Muscle layer of duodenum (tissue), 2 donors: Measurements from ENCODE around the gene TRIM63.
"Not testable (repeated sequence)": the region's sequence is repeated elsewhere in the genome, so short reads cannot be mapped to it uniquely, and the experiment has no call there.

Experiments used
- H3K27ac ChIP-seq: one replicate; pipeline ENCODE4 v1.7.0; 2013; ENCODE audit warnings: mild to moderate bottlenecking, low read length
- H3K27me3 ChIP-seq: one replicate; pipeline ENCODE4 v1.7.0; 2013; ENCODE audit warnings: low read depth, mild to moderate bottlenecking, control low read depth, low read length
- H3K36me3 ChIP-seq, 2 donors: one replicate each; pipeline ENCODE4 v1.7.0; 2013; ENCODE audit warnings: low read length in 2 of 2, control low read depth in 1 of 2, mild to moderate bottlenecking in 1 of 2; ENCODE audit not compliant: insufficient read depth in 2 of 2, control insufficient read depth in 1 of 2
- H3K4me1 ChIP-seq, 2 donors: one replicate each; pipeline ENCODE4 v1.7.0; 2013; ENCODE audit warnings: low read length in 2 of 2, mild to moderate bottlenecking in 2 of 2, control low read depth in 1 of 2, moderate library complexity in 1 of 2; ENCODE audit not compliant: insufficient read depth in 2 of 2, control insufficient read depth in 1 of 2
- H3K4me3 ChIP-seq, 2 donors: one replicate each; pipeline ENCODE4 v1.7.0; 2013; ENCODE audit warnings: low read length in 2 of 2, low read depth in 1 of 2, mild to moderate bottlenecking in 1 of 2
- H3K9me3 ChIP-seq, 2 donors: one replicate each; pipeline ENCODE4 v1.7.0; 2013; ENCODE audit warnings: low read length in 2 of 2, control low read depth in 1 of 2, mild to moderate bottlenecking in 1 of 2; ENCODE audit not compliant: control insufficient read depth in 1 of 2
- donor health status: healthy.

The TRIM63 gene

DNA sequence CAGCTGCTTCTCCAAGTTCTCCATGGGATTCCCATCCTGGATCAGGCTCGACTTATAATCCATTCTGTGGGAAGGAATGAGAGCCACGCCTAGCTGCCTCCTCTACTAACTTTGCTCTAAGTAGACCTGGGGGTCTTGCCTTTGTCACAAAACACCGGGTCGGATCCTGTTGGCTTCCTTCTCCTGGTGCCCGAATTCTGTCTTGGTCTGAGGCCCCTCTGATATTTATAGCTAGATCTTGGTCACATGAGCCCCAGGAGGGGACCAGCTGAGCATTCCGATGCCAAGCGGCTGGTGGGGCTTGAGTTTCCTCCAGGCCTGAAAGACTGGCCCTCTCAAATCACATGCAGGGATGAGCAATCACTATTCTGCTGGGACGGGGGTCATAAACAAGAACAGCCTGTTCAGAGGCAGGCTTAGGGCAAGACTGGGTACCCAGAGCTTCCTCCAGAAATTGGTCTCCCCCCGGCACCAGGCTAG lies at the start of gene TRIM63:
TSS of gene TRIM63 (minus strand) at position 199 of the 480 bp plus-strand sequence. CDS start at position 63, 136 bp downstream.
- H3K36me3 ChIP-seq, result no peaks in the 10 kb centered on the region
- H3K4me1 ChIP-seq, result peaks cover 0 to 7% of the 10 kb centered on the region in 2 donors
- no peak within 1 kb of the TSS for H3K4me3 ChIP-seq
- no peaks in the 10 kb centered on the region for H3K9me3 ChIP-seq
- no peaks in the 10 kb centered on the region for H3K27me3 ChIP-seq
- H3K27ac ChIP-seq, result no peak within 1 kb of the TSS

DNA sequence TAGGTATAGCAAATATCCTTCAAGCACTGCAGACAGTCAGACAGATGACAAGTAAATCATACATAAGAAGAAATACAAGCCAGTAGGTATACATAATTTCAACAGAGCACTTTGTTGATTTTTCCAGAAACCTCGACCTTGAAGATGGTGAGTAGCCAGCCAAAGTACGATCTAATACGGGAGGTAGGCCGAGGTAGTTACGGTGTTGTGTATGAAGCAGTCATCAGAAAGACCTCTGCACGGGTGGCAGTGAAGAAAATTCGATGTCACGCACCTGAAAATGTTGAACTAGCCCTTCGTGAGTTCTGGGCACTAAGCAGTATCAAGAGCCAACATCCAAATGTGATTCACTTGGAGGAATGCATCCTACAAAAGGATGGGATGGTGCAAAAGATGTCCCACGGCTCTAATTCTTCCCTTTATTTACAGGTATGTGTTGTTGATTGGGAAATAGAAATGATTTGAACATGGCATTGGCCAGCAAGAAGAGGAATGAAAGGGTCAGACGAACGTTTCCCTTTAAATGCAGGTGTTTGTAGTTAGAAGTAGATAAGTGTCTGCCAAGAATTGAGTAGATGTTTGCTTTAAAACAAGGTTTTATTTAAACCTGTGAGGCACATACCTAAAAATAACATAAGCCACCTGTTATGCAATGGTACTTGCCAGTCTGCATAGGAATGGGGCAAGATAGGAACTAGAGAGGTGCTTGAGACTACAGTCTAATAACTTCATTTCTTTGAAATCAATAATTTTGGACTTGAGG lies 46.9 kb upstream of the TRIM63 start:
- Histone ChIP-seq H3K4me3 (no peak overlapping the region), H3K9me3 (no peaks in the 10 kb centered on the region), H3K4me1 (peaks cover 14 to 24% of the 10 kb centered on the region in 2 donors), H3K27ac (peak overlapping the region; percentile 2), H3K27me3 (no peaks in the 10 kb centered on the region), H3K36me3 (peaks cover 18 to 21% of the 10 kb centered on the region in 2 donors)

DNA sequence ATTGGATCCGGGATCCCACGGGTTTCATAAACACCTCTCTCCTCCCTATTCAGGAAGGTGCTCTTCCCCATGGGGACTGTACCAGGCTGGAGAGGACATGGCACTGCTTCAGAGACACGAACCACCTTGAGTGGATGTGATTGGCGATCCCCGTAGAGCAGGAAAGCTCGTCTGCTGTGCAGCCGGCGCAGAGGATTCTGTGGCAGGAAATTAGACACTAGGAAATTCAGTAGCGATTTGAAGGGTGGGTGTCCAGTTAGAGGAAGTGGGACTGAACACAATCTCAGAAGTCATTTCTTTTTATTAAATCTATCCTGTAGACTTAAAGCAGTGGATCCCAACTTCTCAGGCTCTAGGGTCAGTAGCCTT lies 45.0 kb upstream of the TRIM63 start:
- Histone ChIP-seq H3K9me3 (no peaks in the 10 kb centered on the region), H3K4me3 (peak overlapping the region; percentile 90), H3K4me1 (peaks cover 14 to 24% of the 10 kb centered on the region in 2 donors), H3K27ac (peak overlapping the region; percentile 93), H3K27me3 (no peaks in the 10 kb centered on the region), H3K36me3 (peaks cover 5 to 17% of the 10 kb centered on the region in 2 donors)

DNA sequence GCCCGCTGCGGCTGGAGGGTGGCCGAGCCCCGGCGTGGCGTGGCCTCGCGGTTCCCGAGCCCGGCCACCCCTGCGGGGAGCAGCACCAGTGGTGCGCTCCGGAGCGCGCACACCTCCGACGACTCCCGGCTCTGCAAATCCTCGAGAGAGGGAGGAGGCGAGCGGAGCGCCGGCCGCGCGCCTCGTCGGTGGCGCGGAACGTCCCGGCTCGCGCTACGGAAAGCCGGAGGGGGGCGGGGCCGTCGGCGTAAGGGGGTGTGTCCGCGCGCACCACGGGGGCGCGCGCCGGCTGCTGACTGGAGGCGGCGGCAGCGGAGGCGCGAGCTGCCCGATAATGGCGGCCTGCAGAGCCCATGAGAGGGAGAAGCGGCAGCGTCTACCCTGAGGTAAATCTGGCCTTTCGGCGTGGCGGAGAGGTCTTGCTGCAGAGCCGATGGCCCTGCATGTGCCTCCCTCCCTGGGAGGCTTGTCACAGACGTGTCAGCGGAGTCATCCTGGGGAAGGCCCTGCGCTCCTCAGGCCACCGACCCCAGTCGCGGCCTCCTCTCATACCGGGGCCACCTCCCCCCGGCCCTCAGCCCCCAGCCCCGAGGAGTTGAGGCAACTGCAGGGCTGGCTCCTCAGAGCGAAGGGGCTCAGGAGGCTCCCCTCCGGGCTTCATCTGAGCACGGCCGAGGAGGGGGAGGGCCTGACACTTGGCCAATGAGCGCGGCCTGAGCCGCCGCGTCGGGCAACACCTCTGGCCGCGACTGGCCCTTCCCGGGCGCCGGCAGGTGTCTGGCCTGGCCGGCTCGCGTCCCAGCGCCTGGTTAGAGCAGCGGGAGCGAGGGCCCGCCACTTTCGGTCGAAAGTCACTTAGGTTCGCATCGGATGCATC lies 44.3 kb upstream of the TRIM63 start, which contains the start of gene PDIK1L:
TSS of gene PDIK1L (plus strand) at position 295 of the 877 bp plus-strand sequence. CDS start 2,485 bp downstream, outside the sequence.
- Histone ChIP-seq H3K4me1 (peaks cover 14 to 24% of the 10 kb centered on the region in 2 donors), H3K27ac (peak within 1 kb of the TSS; percentile 93), H3K9me3 (no peaks in the 10 kb centered on the region), H3K36me3 (peaks cover 5 to 17% of the 10 kb centered on the region in 2 donors), H3K27me3 (no peaks in the 10 kb centered on the region), H3K4me3 (peak within 1 kb of the TSS; percentile 90)

DNA sequence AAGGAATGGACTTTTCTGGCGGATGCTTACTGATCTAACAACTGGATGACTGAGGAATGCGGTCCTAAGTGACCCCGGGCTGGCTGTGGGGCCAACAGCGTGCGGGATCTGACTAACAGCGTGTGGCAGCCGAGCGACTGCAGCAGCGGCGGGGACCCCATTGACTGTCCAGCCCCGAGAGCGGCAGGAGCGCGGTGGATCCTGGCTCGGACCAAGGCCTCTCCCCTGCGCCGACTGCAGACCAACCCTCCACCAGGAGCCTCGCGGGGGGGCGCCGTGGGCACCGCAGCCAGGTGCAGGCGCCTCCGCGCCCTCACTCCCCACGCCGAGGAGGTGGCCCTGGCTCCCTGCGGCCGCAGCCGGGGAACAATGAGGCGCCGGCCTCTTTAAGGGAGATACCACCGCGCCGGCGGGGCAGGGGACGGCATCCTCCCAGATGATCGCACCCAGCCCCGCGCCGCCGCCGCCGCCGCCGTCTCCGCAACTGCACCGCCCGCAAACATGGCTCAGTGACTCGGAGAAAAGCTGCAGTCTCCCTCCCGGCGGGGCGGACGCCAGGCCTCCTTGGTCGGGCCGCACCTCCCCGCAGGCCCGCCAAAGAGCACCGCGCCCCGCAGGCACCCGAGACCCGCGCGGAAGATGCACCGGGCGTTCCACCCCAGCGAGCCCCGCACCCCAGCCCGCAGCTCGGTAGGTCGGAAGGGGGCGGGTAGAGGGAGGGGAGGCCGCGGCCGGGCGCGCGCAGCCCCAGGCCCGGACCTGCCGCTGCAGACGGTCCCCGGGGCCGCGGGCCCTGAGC lies 43.5 kb upstream of the TRIM63 start:
- Histone ChIP-seq H3K27me3 (no peaks in the 10 kb centered on the region), H3K27ac (peak overlapping the region; percentile 69), H3K4me3 (peak overlapping the region; percentile 79 to 90), H3K9me3 (no peaks in the 10 kb centered on the region), H3K4me1 (peaks cover 14 to 24% of the 10 kb centered on the region in 2 donors), H3K36me3 (peaks cover 5 to 13% of the 10 kb centered on the region in 2 donors)

DNA sequence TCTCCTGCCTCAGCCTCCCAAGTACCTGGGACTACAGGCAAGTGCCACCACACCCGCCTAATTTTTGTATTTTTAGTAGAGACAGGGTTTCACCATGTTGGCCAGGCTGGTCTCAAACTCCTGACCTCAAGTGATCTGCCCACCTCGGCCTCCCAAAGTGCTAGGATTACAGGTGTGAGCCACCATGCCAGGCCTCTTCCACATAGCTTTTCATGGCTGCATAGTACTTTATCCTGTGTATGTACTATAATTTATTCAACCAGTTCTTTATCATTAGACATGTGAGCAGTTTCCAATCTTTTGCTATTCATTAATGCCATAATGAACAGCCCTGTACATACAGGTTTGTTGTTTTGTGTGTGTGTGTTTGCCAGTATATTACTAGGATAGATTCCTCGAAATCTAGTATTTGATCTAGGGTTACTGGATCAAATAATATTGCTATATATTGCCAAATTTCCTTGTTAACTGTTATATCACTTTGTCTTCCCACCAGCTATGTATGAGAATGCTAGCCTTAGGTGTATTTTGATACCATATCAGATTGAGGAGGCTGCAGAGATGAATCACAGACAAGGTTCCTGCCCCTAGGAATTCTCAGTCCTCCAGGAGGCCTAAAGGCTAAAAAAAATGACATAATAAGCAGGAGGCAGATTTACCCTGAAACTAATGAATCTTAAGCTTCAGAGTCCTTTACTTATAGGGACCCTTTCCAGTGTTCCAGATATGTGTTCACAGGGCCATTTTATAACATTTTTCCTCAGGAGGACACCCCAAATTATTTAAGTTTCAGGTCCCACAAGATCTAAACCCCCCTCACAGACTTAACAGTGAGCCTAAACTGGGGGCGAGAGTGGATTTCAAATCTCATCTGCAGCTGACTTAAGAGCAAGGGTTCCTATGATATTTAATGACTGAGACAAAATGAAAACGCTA lies 42.1 kb upstream of the TRIM63 start:
- Histone ChIP-seq H3K27me3 (no peaks in the 10 kb centered on the region), H3K27ac (no peak overlapping the region), H3K4me1 (peaks cover 14 to 21% of the 10 kb centered on the region in 2 donors), H3K4me3 (no peak overlapping the region), H3K9me3 (no peaks in the 10 kb centered on the region), H3K36me3 (peaks cover 4% of the 10 kb centered on the region in 2 donors)

DNA sequence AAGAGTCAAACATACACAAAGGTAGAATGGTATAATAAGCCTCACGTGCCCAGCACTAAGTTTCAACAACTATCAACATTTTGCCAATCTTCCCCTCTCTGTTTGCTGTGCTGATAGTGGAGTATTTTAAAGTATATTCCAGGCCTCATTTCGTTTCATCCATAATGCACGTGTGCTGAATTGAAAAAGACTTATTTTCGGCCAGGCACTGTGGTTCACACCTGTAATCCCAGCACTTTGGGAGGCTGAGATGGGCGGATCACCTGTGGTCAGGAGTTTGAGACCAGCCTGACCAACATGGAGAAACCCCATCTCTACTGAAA lies 37.8 kb upstream of the TRIM63 start:
- H3K27me3 ChIP-seq, H3K4me1 ChIP-seq, H3K27ac ChIP-seq, H3K9me3 ChIP-seq, H3K4me3 ChIP-seq, H3K36me3 ChIP-seq: not testable (repeated sequence)

DNA sequence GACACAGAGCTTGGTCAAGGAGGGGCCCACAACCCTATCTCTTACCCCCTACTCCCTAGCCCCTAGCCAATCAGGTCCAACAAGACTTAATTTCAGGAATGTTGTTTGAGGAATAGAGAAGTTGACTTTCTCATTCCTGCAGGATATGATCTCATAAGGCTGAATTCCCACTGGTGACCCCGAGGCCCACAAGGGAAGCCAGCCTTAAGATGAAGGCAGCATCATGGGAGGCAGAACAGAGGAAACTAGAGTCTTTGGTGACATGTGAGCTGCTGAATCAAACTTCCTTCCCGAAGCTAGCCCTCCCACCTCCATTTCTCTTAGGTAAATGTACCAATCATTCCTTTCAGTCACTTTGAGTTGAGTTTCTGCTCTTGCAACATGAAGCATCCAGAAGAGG lies 35.1 kb upstream of the TRIM63 start:
- Histone ChIP-seq H3K4me1 (no peaks in the 10 kb centered on the region), H3K27ac (no peak overlapping the region), H3K9me3 (no peaks in the 10 kb centered on the region), H3K36me3 (no peaks in the 10 kb centered on the region), H3K27me3 (no peaks in the 10 kb centered on the region), H3K4me3 (no peak overlapping the region)

DNA sequence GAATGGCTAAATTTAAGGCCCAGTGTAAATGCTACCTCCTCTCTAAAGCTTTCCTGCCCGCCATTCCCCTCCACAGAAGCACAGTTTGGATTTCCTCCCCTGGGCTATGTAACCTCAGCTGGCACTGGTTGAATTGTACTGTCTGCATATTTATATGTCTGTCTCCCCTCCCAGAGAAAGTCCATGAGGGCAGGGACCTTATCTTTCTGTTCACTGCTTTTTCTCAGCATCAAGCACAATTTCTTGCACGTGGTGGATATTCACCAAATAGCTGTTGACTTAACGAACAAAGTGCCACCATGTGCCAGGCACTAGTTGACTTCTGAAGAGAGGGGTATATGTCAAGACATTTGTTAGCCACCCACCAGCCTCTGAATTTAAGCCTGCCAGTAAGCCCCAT lies 34.7 kb upstream of the TRIM63 start:
- H3K27me3 ChIP-seq, result no peaks in the 10 kb centered on the region
- H3K36me3 ChIP-seq, result no peaks in the 10 kb centered on the region
- H3K27ac ChIP-seq, result no peak overlapping the region
- H3K4me1 ChIP-seq, result no peaks in the 10 kb centered on the region
- H3K4me3 ChIP-seq, result no peak overlapping the region
- H3K9me3 ChIP-seq, result no peaks in the 10 kb centered on the region

DNA sequence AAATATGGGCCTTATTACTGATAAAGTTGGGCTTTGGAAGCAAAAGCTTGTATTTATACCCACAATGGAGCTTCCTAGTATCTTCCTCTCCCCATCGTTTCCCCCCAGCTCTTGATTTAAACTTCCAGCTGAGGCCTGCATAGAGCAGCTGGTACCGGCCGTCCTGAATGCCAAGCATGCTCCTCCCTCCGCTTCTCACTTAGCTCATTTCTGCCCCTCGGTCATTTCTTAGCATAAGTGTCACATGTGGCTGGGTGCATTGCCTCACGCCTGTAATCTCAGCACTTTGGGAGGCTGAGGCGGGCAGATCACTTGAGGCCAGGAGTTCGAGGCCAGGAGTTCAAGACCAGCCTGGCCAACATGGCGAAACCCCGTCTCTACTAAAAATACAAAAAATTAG lies 32.8 kb upstream of the TRIM63 start:
- H3K4me3 ChIP-seq, H3K27ac ChIP-seq, H3K9me3 ChIP-seq, H3K27me3 ChIP-seq, H3K4me1 ChIP-seq, H3K36me3 ChIP-seq: not testable (repeated sequence)
